Measurements from ENCODE around the gene ALX4.
A peak's percentile ranks its signal among the peaks of the same experiment; 100 is the strongest.

ALX4 gene

GRCh38 chr11:44306918-44307244 lies 3.1 kb downstream of the ALX4 start:
- no peak for TF ChIP-seq POLR2A (IDR thresholded peaks at IDR 0.05; ENCODE audit: low read length)
- TF ChIP-seq GATA1 (IDR thresholded peaks at IDR 0.05; ENCODE audit: low read depth, low read length) = no peak
- DNase-seq = no peak

GRCh38 chr11:44306052-44306917 lies 3.7 kb downstream of the ALX4 start:
- no peak for DNase-seq
- TF ChIP-seq POLR2A (IDR thresholded peaks at IDR 0.05; ENCODE audit: low read length) (no peak), GATA1 (IDR thresholded peaks at IDR 0.05; ENCODE audit: low read depth, low read length) (no peak)

DNA sequence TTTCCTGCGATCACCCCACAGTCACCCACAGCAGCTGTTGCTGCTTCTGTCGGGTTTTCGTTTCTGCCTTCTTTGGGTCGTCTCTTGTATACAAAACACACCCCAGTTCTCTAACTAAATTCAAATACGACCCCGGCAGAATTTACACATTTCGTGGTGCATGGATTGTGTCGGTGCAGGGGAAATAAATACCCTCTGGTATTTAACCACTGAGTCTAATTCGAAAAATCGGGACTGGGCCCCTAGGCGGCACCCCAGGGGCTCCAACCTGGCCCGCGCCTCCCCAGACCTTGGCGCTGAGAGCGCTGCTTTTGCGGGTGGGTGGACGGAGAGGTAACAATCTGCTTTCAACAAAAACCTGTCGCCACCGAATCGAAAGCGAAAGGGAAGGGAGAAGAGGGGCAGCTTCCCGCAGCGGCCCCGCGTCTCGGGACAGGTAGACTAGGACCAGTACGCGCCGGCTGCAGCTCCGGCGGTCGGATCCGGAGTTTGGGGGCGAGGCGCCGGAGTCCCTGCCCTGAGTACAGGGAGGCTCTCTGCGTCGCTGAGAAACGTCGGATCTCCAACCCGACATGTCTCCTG lies 4.4 kb downstream of the ALX4 start:
- peak; percentile 17 to 42 for DNase-seq
- TF ChIP-seq GATA1 (IDR thresholded peaks at IDR 0.05; ENCODE audit: low read depth, low read length) (no peak), POLR2A (IDR thresholded peaks at IDR 0.05; ENCODE audit: low read length) (no peak)

- TF ChIP-seq GATA1 (IDR thresholded peaks at IDR 0.05; ENCODE audit: low read depth, low read length) = no peak
- TF ChIP-seq POLR2A (IDR thresholded peaks at IDR 0.05; ENCODE audit: low read length) = no peak
- peak in 1 of 2 experiments; percentile 28 for DNase-seq
These were observed 4.9 kb downstream of the ALX4 start for GRCh38 chr11:44305026-44305469.

GRCh38 chr11:44304091-44305025 lies 5.6 kb downstream of the ALX4 start:
- DNase-seq = peak; percentile 16 to 28
- no peak for TF ChIP-seq GATA1 (IDR thresholded peaks at IDR 0.05; ENCODE audit: low read depth, low read length)
- no peak for TF ChIP-seq POLR2A (IDR thresholded peaks at IDR 0.05; ENCODE audit: low read length)

DNA sequence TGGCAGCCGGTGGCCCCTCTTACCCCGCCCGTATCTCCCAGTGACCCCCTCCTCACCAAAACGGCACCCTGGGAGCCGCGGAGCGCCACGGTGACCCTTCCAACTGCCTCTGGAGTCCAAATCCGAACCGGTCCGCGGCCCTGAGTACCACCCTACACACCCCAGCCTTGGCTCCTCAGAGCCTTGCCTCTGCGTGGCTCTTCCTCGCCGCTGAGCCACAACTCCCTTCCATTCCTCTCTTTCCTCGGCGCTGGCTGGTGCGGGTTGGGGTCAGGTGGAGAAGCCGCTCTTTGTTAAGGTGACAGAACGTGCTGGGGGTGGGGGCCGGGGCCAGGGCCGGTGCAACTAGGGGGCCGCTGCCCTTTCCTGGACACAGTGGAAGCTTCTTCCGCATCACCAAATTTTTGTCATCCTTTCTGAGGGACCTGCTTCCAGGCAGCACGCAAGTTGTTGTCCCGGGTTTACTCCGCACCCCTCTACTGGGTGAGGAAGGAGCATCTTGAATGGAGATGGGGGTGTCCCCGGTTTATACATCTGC lies 6.5 kb downstream of the ALX4 start:
- DNase-seq = no peak
- TF ChIP-seq GATA1 (IDR thresholded peaks at IDR 0.05; ENCODE audit: low read depth, low read length) (no peak), POLR2A (IDR thresholded peaks at IDR 0.05; ENCODE audit: low read length) (no peak)

- no peak for TF ChIP-seq POLR2A (IDR thresholded peaks at IDR 0.05; ENCODE audit: low read length)
- no peak for TF ChIP-seq GATA1 (IDR thresholded peaks at IDR 0.05; ENCODE audit: low read depth, low read length)
- no peak for DNase-seq
These were observed 8.2 kb downstream of the ALX4 start for GRCh38 chr11:44301564-44302271.

GRCh38 chr11:44300844-44301563 lies 8.9 kb downstream of the ALX4 start:
- no peak for DNase-seq
- TF ChIP-seq GATA1 (IDR thresholded peaks at IDR 0.05; ENCODE audit: low read depth, low read length) (no peak), POLR2A (IDR thresholded peaks at IDR 0.05; ENCODE audit: low read length) (no peak)

GRCh38 chr11:44298862-44299261 lies 11.1 kb downstream of the ALX4 start:
- no peak for DNase-seq
- TF ChIP-seq POLR2A (IDR thresholded peaks at IDR 0.05; ENCODE audit: low read length) = no peak
- no peak for TF ChIP-seq GATA1 (IDR thresholded peaks at IDR 0.05; ENCODE audit: low read depth, low read length)

- no peak for DNase-seq
- no peak for TF ChIP-seq POLR2A (IDR thresholded peaks at IDR 0.05; ENCODE audit: low read length)
- no peak for TF ChIP-seq GATA1 (IDR thresholded peaks at IDR 0.05; ENCODE audit: low read depth, low read length)
These were observed 19.7 kb downstream of the ALX4 start for GRCh38 chr11:44290208-44290607.

GRCh38 chr11:44288133-44288526 lies 21.8 kb downstream of the ALX4 start:
- TF ChIP-seq POLR2A (IDR thresholded peaks at IDR 0.05; ENCODE audit: low read length) = no peak
- no peak for TF ChIP-seq GATA1 (IDR thresholded peaks at IDR 0.05; ENCODE audit: low read depth, low read length)
- DNase-seq = no peak

GRCh38 chr11:44286911-44287310 lies 23.0 kb downstream of the ALX4 start:
- TF ChIP-seq POLR2A (IDR thresholded peaks at IDR 0.05; ENCODE audit: low read length) = no peak
- TF ChIP-seq GATA1 (IDR thresholded peaks at IDR 0.05; ENCODE audit: low read depth, low read length) = no peak
- no peak for DNase-seq

Measured in erythroblast (primary cell).